ENCODE data around the gene GAS7.

GAS7 gene

DNA sequence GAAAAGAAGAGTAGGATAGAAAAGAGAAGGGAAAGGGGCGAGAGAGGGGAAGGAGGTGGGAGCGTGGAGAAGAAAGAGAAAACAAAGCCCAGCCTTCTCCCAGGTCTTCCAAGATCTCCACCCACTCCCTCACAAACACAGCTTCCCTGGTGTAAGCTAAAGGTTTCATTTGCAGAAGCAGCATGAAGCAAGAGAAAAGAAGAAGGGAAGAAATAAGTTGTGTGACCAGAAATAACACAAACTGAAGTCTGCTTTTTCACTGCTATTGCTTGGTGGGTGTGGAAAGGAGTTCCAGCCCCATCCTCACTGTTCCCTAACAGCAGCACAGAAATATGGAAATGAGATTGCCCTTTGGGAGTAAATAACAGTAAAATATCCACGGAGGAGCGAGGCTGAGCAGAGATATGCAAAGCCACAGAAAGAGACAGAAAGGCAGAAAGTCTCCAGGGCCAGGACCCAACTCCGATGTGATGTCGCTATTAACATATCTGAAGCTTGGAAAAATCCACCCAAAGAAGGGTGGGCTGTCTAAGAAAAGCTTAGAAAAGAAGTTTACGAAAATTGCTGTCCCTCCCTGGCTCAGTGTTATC is 10.3 kb upstream of the GAS7 start:
- DNase-seq (ENCODE audit: low read depth, low spot score) = no peak
- TF ChIP-seq FOXP2 (optimal IDR thresholded peaks at IDR 0.05; ENCODE audit: control extremely low read depth, extremely low read length, insufficient read depth) (no peak), POLR2AphosphoS5 (IDR thresholded peaks at IDR 0.05; ENCODE audit: borderline replicate concordance, low read depth, low read length) (no peak), EZH2 (IDR thresholded peaks at IDR 0.05) (no peak)
- Histone ChIP-seq H3K36me3 (ENCODE audit: insufficient read depth, low read length) (no peaks in the 10 kb centered on the region), H3K9ac (ENCODE audit: insufficient read length) (no peak overlapping the region), H3K4me3 (no peak overlapping the region), H3K9me3 (ENCODE audit: low read depth, low read length) (peaks cover 4% of the 10 kb centered on the region; the same call in 1 of the 2 replicates), H3K27ac (no peak overlapping the region)

DNA sequence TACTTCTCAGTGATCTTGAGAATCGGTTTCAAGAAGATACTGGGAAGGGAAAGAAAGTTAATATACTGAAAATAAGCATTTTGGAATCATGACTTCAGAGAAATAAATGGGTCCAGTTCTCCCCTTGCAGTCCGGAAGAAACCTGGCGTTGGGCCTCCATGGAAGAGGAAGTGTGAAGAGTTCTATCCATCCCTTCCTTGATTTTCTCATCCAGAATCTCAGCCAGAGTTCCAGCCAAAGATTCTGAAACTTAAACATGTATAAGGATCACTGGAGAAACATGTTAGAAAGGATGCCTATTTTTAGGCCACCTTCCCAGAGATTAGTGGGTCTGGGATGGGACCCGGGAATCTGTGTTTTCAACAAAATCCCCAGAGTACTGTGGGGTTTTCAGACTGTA is 8.7 kb upstream of the GAS7 start:
- Histone ChIP-seq H3K9me3 (ENCODE audit: low read depth, low read length) (peaks cover 4% of the 10 kb centered on the region; the same call in 1 of the 2 replicates), H3K36me3 (ENCODE audit: insufficient read depth, low read length) (no peaks in the 10 kb centered on the region), H3K4me3 (no peak overlapping the region), H3K9ac (ENCODE audit: insufficient read length) (no peak overlapping the region), H3K27ac (no peak overlapping the region)
- DNase-seq (ENCODE audit: low read depth, low spot score) = no peak
- TF ChIP-seq POLR2AphosphoS5 (IDR thresholded peaks at IDR 0.05; ENCODE audit: borderline replicate concordance, low read depth, low read length) (no peak), EZH2 (IDR thresholded peaks at IDR 0.05) (no peak), FOXP2 (optimal IDR thresholded peaks at IDR 0.05; ENCODE audit: control extremely low read depth, extremely low read length, insufficient read depth) (no peak)

- TF ChIP-seq POLR2AphosphoS5 (IDR thresholded peaks at IDR 0.05; ENCODE audit: borderline replicate concordance, low read depth, low read length) = no peak
- no peak for TF ChIP-seq FOXP2 (optimal IDR thresholded peaks at IDR 0.05; ENCODE audit: control extremely low read depth, extremely low read length, insufficient read depth)
- no peak for TF ChIP-seq EZH2 (IDR thresholded peaks at IDR 0.05)
- Histone ChIP-seq H3K4me3 (no peak overlapping the region), H3K27ac (no peak overlapping the region), H3K9me3 (ENCODE audit: low read depth, low read length) (peaks cover 4% of the 10 kb centered on the region; the same call in 1 of the 2 replicates), H3K9ac (ENCODE audit: insufficient read length) (no peak overlapping the region), H3K36me3 (ENCODE audit: insufficient read depth, low read length) (no peaks in the 10 kb centered on the region)
- no peak for DNase-seq (ENCODE audit: low read depth, low spot score)
Measured at GRCh38 chr17:10205549-10206185, 7.3 kb upstream of the GAS7 start.

- Histone ChIP-seq H3K36me3 (ENCODE audit: insufficient read depth, low read length) (no peaks in the 10 kb centered on the region), H3K9ac (ENCODE audit: insufficient read length) (no peak overlapping the region), H3K4me3 (no peak overlapping the region), H3K27ac (no peak overlapping the region), H3K9me3 (ENCODE audit: low read depth, low read length) (peaks cover 4% of the 10 kb centered on the region; the same call in 1 of the 2 replicates)
- DNase-seq (ENCODE audit: low read depth, low spot score) = no peak
- TF ChIP-seq POLR2AphosphoS5 (IDR thresholded peaks at IDR 0.05; ENCODE audit: borderline replicate concordance, low read depth, low read length) (no peak), FOXP2 (optimal IDR thresholded peaks at IDR 0.05; ENCODE audit: control extremely low read depth, extremely low read length, insufficient read depth) (no peak), EZH2 (IDR thresholded peaks at IDR 0.05) (no peak)
Measured at GRCh38 chr17:10201680-10202079, 3.3 kb upstream of the GAS7 start.

DNA sequence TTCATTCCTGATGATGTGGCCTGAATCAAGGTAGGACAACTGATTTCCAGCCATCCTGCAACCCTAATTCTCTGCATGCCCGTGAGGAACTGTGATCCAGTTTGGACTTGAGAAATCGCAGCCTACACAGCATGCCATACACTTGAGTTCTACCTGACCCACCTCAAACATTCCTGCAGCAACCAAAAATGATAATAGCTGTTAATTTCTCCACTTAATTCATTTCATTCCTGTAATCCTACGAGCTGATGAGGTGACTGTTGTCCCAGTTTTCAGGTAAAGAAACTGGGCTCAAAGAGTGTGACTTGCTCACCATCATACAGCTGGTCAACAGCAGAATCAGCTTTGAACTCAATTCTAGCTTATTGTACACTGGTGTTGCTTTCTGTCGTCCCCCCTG is 2.2 kb upstream of the GAS7 start:
- Histone ChIP-seq H3K36me3 (ENCODE audit: insufficient read depth, low read length) (no peaks in the 10 kb centered on the region), H3K27ac (no peak overlapping the region)
- TF ChIP-seq FOXP2 (optimal IDR thresholded peaks at IDR 0.05; ENCODE audit: control extremely low read depth, extremely low read length, insufficient read depth) (no peak), EZH2 (IDR thresholded peaks at IDR 0.05) (no peak)

DNA sequence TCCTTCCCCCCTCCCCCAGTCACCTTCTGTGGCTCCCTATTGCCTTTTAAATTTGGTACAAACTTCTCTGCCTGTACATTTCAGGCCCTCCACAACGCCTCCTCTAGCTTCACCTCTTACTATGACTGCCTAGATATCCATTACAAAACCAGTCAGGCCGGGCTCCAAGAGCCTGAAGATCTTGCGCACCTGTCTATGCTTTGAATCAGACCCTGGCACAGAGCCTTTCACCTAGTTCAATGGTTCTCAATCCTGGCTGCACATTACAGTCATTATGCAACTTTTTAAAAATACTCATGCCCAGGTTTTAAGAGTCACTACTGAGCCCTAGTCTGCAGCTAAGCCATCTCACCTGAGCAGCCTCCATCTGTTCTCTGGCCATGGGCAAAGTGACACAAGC is 1.6 kb upstream of the GAS7 start:
- Histone ChIP-seq H3K4me3 (no peak overlapping the region), H3K9me3 (ENCODE audit: low read depth, low read length) (peaks cover 4% of the 10 kb centered on the region; the same call in 1 of the 2 replicates), H3K36me3 (ENCODE audit: insufficient read depth, low read length) (no peaks in the 10 kb centered on the region), H3K9ac (ENCODE audit: insufficient read length) (no peak overlapping the region), H3K27ac (no peak overlapping the region)
- DNase-seq (ENCODE audit: low read depth, low spot score) = no peak
- TF ChIP-seq POLR2AphosphoS5 (IDR thresholded peaks at IDR 0.05; ENCODE audit: borderline replicate concordance, low read depth, low read length) (no peak), FOXP2 (optimal IDR thresholded peaks at IDR 0.05; ENCODE audit: control extremely low read depth, extremely low read length, insufficient read depth) (no peak), EZH2 (IDR thresholded peaks at IDR 0.05) (no peak)

More for the DNA sequence above, 2.2 kb upstream of the GAS7 start:
- Histone ChIP-seq H3K9ac (ENCODE audit: insufficient read length) (no peak overlapping the region), H3K4me3 (no peak overlapping the region), H3K9me3 (ENCODE audit: low read depth, low read length) (peaks cover 4% of the 10 kb centered on the region; the same call in 1 of the 2 replicates)
- DNase-seq (ENCODE audit: low read depth, low spot score) = no peak

DNA sequence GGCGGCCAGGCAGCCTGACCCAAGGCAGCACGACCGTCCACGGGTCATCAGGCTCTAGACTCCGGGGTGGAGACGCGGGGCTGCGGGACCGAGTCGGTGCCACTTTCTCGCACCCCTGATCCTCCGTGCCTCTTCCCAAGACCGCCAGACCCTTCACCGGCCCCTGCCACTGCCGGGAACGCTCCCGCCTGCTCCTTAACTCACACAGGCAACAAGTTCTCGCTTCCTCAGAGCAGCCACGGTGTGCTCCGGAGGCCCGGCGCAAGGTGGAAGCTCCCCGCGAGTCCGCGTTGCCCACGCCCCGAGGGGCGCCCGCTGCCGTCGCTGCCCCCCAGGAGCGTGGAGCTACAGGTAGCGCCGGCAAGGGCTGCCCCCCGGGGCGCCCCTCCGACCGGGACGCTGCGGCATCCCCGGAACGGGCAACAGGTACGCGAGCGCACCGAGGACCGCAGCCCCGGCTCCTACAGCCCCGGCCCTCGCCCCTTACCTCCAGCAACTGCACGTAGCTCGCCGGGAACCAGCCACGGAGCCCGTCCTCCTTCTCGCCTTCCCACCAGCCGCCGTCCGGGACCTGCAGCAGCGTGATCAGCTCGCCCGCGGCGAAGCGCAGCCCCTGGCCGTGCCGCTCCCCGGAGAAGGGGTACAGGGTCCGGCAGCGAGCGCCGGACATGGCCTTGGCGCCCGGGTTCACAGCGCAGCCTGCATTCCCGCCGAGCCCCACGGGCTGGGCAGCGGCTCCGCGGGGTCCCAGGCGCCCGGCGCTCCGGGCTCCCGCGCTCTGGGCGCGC is 491 bp downstream of the GAS7 start:
- Histone ChIP-seq H3K9ac (ENCODE audit: insufficient read length) (no peak overlapping the region), H3K9me3 (ENCODE audit: low read depth, low read length) (no peaks in the 10 kb centered on the region), H3K4me3 (peak overlapping the region; percentile 73), H3K27ac (no peak overlapping the region), H3K36me3 (ENCODE audit: insufficient read depth, low read length) (no peaks in the 10 kb centered on the region)
- TF ChIP-seq POLR2AphosphoS5 (IDR thresholded peaks at IDR 0.05; ENCODE audit: borderline replicate concordance, low read depth, low read length) (no peak), EZH2 (IDR thresholded peaks at IDR 0.05) (no peak), FOXP2 (optimal IDR thresholded peaks at IDR 0.05; ENCODE audit: control extremely low read depth, extremely low read length, insufficient read depth) (no peak)
- no peak for DNase-seq (ENCODE audit: low read depth, low spot score)

DNA sequence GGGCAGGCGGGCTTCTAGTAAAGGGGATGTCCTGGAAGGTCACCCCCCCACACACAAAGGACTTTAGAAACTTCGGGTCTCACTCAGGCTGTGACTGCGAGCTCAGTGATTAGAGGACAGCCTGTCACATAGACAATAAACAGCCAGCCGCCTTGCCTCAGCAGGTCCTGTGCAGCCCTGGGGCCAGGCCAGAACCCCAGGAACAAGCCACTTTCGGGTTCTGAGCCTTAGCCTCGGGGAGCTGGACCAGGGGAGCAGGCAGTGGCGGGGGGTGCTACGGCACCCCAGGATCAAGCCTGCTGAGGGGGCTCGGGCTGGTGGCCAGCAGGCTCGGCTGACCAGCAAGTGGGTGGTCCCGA is 1.1 kb downstream of the GAS7 start:
- Histone ChIP-seq H3K9me3 (ENCODE audit: low read depth, low read length) (no peaks in the 10 kb centered on the region), H3K36me3 (ENCODE audit: insufficient read depth, low read length) (no peaks in the 10 kb centered on the region), H3K27ac (no peak overlapping the region), H3K4me3 (no peak overlapping the region), H3K9ac (ENCODE audit: insufficient read length) (no peak overlapping the region)
- TF ChIP-seq FOXP2 (optimal IDR thresholded peaks at IDR 0.05; ENCODE audit: control extremely low read depth, extremely low read length, insufficient read depth) = no peak
- no peak for DNase-seq (ENCODE audit: low read depth, low spot score)
